SK-N-MC (cell line): ENCODE results near the gene RPUSD4.

ENCODE experiments used
- DNase-seq: peaks from one replicate; pipeline ENCODE4 v3.0.0-alpha.2; 2011; ENCODE audit warnings: low read depth, low spot score
- H3K27ac ChIP-seq: fragments of 200-600 bp; sonication (generic); 2 replicates; pipeline ENCODE4 v1.5.1; 2016; ENCODE audit warnings: mixed run types
- H3K36me3 ChIP-seq: fragments of 200-600 bp; sonication (generic); 2 replicates; pipeline ENCODE4 v1.6.1; 2017; ENCODE audit warnings: antibody characterized with exemption, low read length, mixed read lengths; ENCODE audit not compliant: insufficient read depth
- H3K4me3 ChIP-seq: fragments of 200-600 bp; sonication (generic); 2 replicates; pipeline ENCODE4 v1.5.1; 2016
- H3K9ac ChIP-seq: fragments of 200-600 bp; sonication (generic); 2 replicates; pipeline ENCODE4 v1.8.0; 2017; ENCODE audit warnings: mixed run types, mixed read lengths; ENCODE audit not compliant: insufficient read length
- H3K9me3 ChIP-seq: fragments of 200-600 bp; sonication (generic); 2 replicates; pipeline ENCODE4 v1.6.1; 2017; ENCODE audit warnings: low read depth, mild to moderate bottlenecking, antibody characterized with exemption, low read length, moderate library complexity, mixed read lengths
- EZH2 ChIP-seq: fragments of 200-600 bp; sonication (generic); IDR thresholded peaks from one replicate; pipeline ENCODE4 v1.6.1; 2017; ENCODE audit warnings: antibody characterized with exemption
- FOXP2 ChIP-seq: optimal IDR thresholded peaks from 2 replicates; pipeline ENCODE3; 2011; ENCODE audit warnings: mild to moderate bottlenecking, moderate library complexity; ENCODE audit not compliant: insufficient read depth; ENCODE audit errors: extremely low read length, control extremely low read depth
- POLR2AphosphoS5 ChIP-seq: IDR thresholded peaks from 2 replicates; pipeline ENCODE4 v1.6.1; 2012; ENCODE audit warnings: mild to moderate bottlenecking, low read depth, low read length, borderline replicate concordance

Gene RPUSD4

DNA sequence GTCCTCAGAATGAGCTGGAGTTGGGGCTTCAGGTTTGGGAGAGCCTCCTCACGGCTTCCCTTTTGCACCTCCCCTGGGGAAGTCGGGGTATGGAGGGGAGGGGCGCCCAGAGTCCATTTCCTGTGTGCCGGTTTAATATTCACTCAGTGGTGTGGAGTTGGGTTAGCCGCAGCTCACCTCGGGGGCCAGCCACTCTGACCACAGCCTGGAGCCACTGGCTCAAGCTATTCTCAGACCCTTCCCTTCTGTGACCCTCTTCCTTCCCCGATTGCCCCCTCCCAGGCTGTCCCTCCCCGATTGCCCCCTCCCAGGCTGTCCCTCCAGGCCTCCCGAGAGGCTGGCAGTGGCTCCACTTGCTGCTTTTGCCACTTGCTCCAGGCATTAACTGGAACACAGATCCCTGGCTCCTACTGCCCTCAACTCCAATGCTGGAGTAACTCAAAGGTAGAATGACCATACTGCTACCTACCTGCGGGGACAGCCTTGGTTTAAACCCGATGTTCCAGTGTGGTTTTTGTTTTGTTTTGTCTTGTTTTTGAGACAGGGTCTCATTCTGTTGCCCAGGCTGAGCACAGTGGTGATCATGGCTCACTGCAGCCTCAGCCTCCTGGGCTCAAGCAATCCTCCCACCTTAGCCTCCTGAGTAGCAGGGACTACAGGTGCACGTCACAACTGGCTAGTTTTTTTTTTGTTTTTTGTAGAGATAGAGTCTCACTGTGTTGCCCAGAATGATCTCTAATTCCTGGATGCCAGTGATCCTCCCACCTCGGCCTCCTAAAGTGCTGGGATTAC is 29.3 kb downstream of the RPUSD4 start:
- DNase-seq = no peak
- H3K9me3 ChIP-seq = 0 out of 2 replicates have a peak, but pooled peaks cover 5% of the 10 kb centered on the region
- H3K36me3 ChIP-seq = no peaks in the 10 kb centered on the region
- H3K27ac ChIP-seq = no peak overlapping the region
- no peak overlapping the region for H3K9ac ChIP-seq
- TF ChIP-seq EZH2 (no peak), FOXP2 (no peak), POLR2AphosphoS5 (no peak)
- H3K4me3 ChIP-seq = no peak overlapping the region

DNA sequence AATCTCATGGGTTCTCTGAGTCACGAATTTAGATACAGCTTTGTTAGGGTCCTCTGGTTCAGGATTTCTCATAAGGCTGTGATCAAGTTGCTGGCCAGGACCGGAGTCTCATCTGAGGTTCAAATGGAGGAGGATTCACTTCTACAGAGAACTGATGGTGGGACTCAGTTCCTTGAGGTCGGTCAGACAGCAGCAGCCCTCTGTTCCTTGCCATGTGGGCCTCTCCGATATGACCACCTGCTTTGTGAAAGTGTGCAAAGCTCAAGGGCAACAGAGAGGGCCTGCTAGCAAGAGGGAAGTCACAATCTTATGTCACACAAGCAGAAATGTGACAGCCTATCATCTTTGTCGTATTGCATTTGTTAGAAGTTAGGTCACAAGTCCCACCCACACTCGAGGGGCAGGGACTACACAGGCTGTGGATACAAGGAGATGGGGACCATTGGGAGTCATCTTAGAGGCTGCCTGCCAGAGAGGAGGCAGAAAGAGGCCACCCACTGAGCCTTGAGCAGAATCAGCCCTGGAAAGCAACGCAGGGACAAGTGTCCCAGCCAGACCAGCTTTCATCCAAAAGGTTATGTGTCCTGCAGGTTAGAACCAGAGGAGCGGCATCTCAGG is 34.5 kb downstream of the RPUSD4 start:
- Histone ChIP-seq H3K9me3 (0 out of 2 replicates have a peak, but pooled peaks cover 5% of the 10 kb centered on the region), H3K4me3 (no peak overlapping the region), H3K9ac (no peak overlapping the region), H3K36me3 (no peaks in the 10 kb centered on the region), H3K27ac (no peak overlapping the region)
- DNase-seq = no peak
- TF ChIP-seq EZH2 (no peak), FOXP2 (no peak)

DNA sequence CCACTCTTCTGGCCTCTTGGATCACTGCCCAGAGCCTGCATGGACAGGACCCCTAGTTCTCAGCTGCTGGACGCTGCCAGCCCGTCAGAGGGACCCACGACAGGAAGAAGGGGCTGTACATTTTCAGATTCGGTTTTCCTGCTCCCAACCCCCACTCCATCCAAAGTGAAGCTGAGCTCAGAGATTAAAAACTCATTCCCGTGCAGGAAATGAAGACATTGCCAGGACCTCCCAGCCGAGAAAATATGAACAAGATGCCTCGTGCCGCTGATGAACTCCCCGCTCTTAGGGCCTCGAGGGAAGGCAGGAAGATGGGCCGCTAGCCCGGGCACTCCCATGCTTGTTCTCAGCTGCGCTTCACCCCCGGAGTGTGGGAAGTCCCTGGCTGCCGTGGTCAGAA is 36.1 kb downstream of the RPUSD4 start:
- Histone ChIP-seq H3K9me3 (no peaks in the 10 kb centered on the region), H3K4me3 (no peak overlapping the region), H3K9ac (no peak overlapping the region), H3K27ac (no peak overlapping the region), H3K36me3 (no peaks in the 10 kb centered on the region)
- no peak for TF ChIP-seq POLR2AphosphoS5
- no peak for TF ChIP-seq FOXP2
- no peak for TF ChIP-seq EZH2
- DNase-seq = no peak

DNA sequence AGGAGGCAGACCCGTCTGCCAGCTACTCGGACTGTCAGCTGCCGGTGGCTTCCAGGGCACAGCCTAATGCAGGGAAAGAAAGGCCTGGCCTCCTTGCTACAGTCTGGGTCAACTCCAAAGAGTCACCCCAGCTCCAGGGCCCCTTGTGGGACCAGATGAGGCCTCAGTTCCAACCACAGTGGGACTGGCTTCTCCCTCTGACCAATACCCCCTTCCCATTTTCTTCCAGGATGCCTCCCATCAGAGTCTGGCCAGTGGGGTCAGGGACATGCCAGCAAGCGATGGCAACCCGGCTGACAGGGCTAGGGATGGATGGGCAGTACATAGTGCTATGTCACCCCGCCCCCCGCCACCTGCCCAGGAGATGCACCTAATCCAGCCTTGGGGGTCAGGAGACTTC is 36.6 kb downstream of the RPUSD4 start:
- Histone ChIP-seq H3K27ac (no peak overlapping the region), H3K36me3 (no peaks in the 10 kb centered on the region), H3K9me3 (no peaks in the 10 kb centered on the region), H3K9ac (no peak overlapping the region), H3K4me3 (no peak overlapping the region)
- TF ChIP-seq FOXP2 = no peak
- TF ChIP-seq POLR2AphosphoS5 = no peak
- no peak for TF ChIP-seq EZH2
- no peak for DNase-seq

DNA sequence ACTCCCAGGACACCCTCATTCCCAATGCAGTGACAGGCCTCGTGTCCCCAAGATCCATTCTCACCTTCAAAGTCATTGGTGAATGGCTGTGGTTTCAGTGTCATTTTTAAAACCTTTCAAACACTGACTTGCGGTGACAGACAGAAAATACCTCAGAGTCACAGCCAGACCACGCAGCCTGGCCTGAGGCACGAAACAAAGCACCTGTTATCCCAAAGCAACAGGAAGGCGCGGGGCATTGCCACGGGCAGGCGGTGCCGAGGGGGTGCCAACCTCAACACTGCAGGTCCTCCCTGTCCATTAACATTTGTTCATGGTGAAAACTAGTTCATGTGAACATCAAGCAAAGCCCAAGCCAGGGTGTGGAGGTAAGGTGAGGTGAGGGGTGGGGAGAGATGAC is 38.2 kb downstream of the RPUSD4 start:
- H3K9ac ChIP-seq = no peak overlapping the region
- no peak for DNase-seq
- TF ChIP-seq EZH2 (no peak), POLR2AphosphoS5 (no peak), FOXP2 (no peak)
- H3K36me3 ChIP-seq = no peaks in the 10 kb centered on the region
- H3K9me3 ChIP-seq = no peaks in the 10 kb centered on the region
- H3K27ac ChIP-seq = peak overlapping the region; percentile 83
- no peak overlapping the region for H3K4me3 ChIP-seq

DNA sequence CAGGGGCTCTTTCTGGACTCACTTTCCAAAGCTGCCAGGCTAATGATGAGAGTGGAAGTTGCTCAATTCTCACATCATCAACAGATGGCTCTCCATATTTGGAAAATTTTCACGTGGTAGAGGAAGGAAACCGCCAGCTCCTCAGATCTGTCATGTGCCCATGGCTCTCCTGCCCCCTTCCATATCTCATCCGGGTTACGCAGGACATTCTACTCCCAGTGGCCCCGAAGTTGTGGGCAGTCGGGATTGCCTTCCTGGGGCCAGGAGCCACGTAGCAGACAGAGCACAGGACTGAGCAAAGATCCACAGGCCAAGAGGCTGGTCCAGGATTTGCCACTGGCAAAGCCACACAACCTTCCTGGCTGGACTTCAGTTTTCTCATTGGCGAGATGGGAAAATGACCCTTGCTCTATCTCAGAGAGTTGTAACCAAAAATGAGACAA is 38.8 kb downstream of the RPUSD4 start:
- Histone ChIP-seq H3K4me3 (peak overlapping the region; percentile 41; the same call in 1 of the 2 replicates), H3K9me3 (no peaks in the 10 kb centered on the region), H3K9ac (no peak overlapping the region), H3K27ac (peak overlapping the region; percentile 83), H3K36me3 (no peaks in the 10 kb centered on the region)
- peak; percentile 47 for DNase-seq
- no peak for TF ChIP-seq POLR2AphosphoS5
- TF ChIP-seq FOXP2 = no peak
- no peak for TF ChIP-seq EZH2

DNA sequence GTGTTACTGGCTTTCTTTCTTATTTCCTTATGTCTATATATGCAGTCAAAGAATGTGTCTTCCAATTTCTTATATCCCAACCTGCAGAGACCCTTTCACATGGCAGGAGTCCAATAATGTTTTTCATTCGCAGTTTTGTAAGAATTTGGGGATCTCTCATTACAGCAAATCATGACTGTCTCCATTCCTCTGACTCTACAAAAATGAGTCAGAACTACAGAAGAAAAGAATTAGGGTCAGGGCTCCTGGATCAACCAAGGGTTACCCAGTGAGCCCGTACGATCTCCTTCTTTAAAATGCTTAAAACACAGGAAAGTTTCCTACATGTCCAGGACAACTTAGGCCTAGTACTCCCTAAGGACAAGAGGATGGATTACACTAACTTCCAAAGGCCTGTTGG is 42.2 kb downstream of the RPUSD4 start:
- no peak for DNase-seq
- no peak overlapping the region for H3K27ac ChIP-seq
- no peak overlapping the region for H3K9ac ChIP-seq
- no peaks in the 10 kb centered on the region for H3K9me3 ChIP-seq
- TF ChIP-seq FOXP2 (no peak), EZH2 (no peak), POLR2AphosphoS5 (no peak)
- no peak overlapping the region for H3K4me3 ChIP-seq
- no peaks in the 10 kb centered on the region for H3K36me3 ChIP-seq

DNA sequence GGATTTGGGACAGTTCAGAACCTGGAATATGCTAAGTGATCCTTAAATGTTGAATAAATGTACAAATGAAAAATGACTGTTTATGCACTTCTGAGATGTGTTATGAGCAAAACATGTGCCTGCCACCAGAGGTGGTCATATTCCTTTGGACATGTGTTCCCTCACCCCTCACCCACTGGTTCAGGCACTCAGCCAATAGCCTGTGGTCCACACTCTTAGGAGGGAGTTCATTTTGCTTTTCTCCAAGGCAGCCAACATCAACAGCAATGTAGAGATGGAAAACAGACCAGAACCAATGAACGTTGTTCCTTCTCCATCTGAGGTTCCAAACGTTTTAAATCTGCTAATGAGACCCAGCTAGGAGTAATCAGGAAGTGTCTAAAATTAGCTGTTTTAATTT is 44.0 kb downstream of the RPUSD4 start:
- H3K9me3 ChIP-seq = no peaks in the 10 kb centered on the region
- DNase-seq = no peak
- TF ChIP-seq POLR2AphosphoS5 = no peak
- TF ChIP-seq EZH2 = no peak
- no peak for TF ChIP-seq FOXP2

DNA sequence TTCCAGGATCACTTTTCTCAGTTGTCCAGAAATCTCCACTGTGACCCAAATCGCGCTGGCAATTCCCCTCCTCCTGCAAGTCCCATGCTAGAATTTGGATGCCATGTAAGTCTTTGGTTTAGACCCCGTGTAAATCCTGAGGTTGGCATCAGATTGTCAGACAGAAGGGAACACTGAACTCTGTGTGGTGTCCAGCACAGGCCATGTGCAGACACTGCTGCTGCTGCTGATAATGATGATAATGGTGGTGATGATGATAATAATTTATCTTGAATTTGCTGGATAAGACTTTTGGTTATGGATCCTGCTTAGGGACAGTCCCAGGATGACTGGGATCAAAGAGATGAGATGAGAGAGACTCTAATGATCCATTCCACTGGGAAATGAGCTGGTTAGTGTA is 45.0 kb downstream of the RPUSD4 start:
- H3K27ac ChIP-seq = no peak overlapping the region; the same call in 1 of the 2 replicates
- no peak overlapping the region for H3K4me3 ChIP-seq
- no peaks in the 10 kb centered on the region for H3K36me3 ChIP-seq
- DNase-seq = no peak
- TF ChIP-seq FOXP2 = no peak
- no peak for TF ChIP-seq EZH2
- TF ChIP-seq POLR2AphosphoS5 = no peak
- no peak overlapping the region for H3K9ac ChIP-seq
- H3K9me3 ChIP-seq = no peaks in the 10 kb centered on the region

More for the DNA sequence above, 44.0 kb downstream of the RPUSD4 start:
- no peak overlapping the region for H3K27ac ChIP-seq
- H3K9ac ChIP-seq = no peak overlapping the region
- no peak overlapping the region for H3K4me3 ChIP-seq
- no peaks in the 10 kb centered on the region for H3K36me3 ChIP-seq
